ENCODE measurements around the gene SPART. TPM values are rescaled to one million over a fixed set of nuclear protein-coding genes. Genes with fewer than 3 reads are reported as not detected.
"Not testable (repeated sequence)": the region's sequence is repeated elsewhere in the genome, so short reads cannot be mapped to it uniquely, and the experiment has no call there.

SPART gene
- total and polyA plus RNA-seq, 2 donors, result 60.9 to 124 TPM

DNA sequence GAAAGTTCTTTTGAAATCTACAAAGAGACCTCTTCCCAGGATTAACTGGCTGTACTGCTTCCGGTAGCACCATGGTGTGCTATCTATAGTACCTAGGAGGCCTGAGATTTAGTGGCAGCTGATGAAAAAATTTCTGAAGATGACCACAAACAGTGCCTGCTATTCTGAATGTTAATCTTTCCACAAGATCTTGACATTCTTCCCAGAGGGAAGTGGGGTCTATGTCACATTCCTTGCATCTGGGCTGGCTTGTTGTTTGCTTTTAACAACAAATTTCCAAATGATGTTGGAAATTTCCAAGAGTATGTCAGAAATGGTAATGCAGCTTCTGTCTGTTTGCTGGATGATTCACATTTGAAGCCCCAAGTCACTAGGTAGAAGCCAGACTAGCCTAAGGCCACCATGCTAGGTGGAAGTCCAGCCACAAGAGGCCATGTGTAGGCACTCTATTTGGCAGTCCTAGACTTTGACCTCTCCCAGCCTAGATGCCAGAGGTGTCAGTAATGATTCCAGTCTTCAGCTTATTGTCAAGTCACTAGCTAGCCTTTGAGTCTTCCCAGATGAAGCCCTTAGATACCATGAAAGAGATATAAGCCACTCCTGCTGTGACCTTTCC lies 22.1 kb downstream of the SPART start:
- DNase-seq (ENCODE audit: extremely low spot score), result no peak
- peaks cover 3% of the 10 kb centered on the region for H3K36me3 ChIP-seq (ENCODE audit: insufficient read depth)
- no peaks in the 10 kb centered on the region for H3K4me1 ChIP-seq (ENCODE audit: insufficient read depth)
- no peak overlapping the region for H3K4me3 ChIP-seq (ENCODE audit: low read depth, low read length)
- H3K27ac ChIP-seq (ENCODE audit: low read depth), result no peak overlapping the region
- 99% methylated on average over 1 of the region's 1 CpG for WGBS

DNA sequence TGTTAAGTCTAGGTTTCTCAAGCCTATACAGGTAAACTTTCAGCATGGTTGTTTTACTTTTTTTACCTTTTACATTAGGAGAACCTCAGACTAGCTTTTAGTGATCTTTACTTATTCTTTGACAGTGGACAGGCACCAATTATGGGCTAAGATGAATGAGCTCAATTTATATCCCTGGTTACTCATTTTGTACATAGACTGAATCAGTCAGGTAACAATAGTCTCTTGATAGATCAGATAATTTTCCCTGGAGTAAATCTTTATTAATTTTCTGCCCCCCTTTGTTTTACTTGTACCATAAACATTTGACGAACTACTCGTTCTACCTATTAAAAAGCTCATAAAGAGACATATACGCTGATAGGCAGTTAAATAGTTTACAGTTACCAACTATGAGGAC lies 22.8 kb downstream of the SPART start:
- no peaks in the 10 kb centered on the region for H3K4me1 ChIP-seq (ENCODE audit: insufficient read depth)
- H3K36me3 ChIP-seq (ENCODE audit: insufficient read depth), result peaks cover 3% of the 10 kb centered on the region
- no peak for DNase-seq (ENCODE audit: extremely low spot score)
- no peak overlapping the region for H3K4me3 ChIP-seq (ENCODE audit: low read depth, low read length)
- no peak overlapping the region for H3K27ac ChIP-seq (ENCODE audit: low read depth)
- WGBS, result 88% methylated on average over 3 of the region's 3 CpGs

DNA sequence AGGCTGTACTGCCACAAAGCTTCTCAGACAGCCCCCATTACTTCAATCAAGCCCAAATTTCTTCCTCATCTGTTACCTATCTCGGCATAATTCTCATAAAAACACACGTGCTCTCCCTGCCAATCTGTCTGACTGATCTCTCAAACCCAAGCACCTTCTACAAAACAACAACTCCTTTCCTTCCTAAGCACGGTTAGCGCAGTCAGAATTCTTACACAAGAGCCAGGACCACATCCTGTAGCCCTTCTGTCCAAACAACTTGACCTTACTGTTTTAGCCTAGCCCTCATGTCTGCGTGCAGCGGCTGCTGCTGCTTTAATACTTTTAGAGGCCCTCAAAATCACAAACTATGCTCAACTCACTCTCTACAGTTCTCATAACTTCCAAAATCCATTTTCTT lies 26.4 kb downstream of the SPART start:
- not testable (repeated sequence) for DNase-seq (ENCODE audit: extremely low spot score); H3K4me3 ChIP-seq (ENCODE audit: low read depth, low read length); H3K4me1 ChIP-seq (ENCODE audit: insufficient read depth); H3K36me3 ChIP-seq (ENCODE audit: insufficient read depth); H3K27ac ChIP-seq (ENCODE audit: low read depth)
- 68% methylated on average over 6 of the region's 6 CpGs for WGBS

DNA sequence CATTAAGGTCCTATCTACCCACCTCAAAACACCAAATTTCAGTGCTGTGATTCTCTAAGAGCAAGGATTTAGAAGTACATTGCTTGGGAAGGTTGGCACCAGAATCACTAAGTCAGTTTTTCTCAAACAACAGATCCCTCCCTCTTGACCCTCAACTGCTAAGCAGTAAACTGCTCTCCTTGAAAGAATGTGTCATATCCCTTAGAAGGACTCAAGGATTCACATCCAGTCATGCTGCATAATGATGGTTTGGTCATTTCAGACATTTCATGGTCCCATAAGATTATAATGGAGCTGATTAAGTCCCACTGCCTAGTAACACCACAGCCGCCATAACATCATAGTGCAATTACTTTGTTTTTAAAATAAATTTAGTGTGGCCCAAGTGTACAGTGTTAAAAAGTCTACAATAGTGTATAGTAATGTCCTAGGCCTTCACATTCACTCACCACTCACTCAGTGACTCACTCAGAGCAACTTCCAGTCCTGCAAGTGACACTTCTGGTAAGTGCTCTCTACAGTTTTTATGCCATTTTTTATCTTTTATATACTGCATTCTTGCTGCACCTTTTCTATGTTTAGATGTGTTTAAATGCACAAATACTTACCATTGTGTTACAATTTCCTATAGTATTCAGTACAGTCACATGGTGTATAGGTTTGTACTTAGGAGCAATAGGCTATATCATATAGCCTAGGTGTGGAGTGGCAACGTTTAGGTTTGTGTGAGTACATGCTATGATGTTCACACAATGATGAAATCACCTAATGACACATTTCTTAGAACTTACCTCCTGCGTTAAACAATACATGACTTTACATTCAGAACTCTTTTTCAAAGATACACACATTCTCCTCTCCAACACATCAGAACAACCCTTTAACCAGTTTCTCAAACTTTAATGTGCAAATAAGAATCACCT lies 32.9 kb downstream of the SPART start:
- DNase-seq (ENCODE audit: extremely low spot score), result no peak
- H3K27ac ChIP-seq (ENCODE audit: low read depth), result no peak overlapping the region
- 72% methylated on average over 3 of the region's 3 CpGs for WGBS
- H3K4me1 ChIP-seq (ENCODE audit: insufficient read depth), result no peaks in the 10 kb centered on the region
- no peak overlapping the region for H3K4me3 ChIP-seq (ENCODE audit: low read depth, low read length)
- H3K36me3 ChIP-seq (ENCODE audit: insufficient read depth), result no peaks in the 10 kb centered on the region

DNA sequence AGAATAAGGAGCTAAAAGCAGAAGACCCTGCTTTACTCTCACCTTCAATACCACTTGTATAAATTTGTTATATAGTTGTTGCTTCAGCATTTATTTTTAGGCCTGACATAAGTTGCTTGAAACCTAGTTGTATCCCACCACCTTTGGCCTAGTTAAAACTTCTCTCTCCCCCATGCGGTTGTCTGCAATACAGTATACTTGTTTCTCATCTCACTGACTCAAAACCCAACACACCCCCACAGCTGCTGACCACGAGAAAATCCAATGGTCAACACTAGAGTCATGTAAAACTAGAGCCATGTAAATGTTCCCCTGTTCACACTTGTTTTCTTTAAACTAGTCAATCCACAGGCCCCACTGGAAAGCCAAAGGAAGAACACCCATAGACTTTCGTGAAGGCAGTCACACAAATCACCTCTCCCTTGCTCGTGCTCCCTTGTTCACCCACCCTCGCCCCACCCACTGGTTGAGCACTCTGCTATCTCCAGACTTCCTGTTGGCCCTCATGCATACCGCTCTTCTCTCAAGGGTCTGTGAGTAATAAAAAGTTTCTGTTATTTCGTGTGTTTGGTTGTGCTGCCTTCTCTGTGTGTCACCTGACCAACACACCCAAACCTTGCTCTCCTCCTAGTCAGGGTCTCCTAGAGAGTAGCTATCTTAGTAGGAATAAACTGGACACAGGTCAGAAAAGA lies 35.6 kb downstream of the SPART start:
- no peaks in the 10 kb centered on the region for H3K36me3 ChIP-seq (ENCODE audit: insufficient read depth)

DNA sequence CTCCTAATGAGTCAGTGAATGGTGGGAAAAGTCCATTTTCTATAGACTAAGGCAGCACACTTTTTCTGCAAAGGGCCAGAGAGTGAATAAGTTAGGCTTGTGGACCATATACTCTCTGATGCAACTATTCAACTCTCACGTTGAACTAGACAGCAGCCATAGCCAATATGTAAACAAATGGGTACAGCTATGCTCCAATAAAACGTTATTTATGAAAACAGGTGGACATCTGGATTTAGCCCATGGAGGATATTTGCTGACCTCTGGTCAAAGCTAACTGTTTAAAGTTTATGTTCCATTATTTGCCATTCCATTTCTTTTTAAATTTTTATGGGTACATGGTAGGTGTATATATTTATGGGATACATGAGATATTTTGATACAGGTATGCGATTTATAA lies 43.9 kb downstream of the SPART start:
- Histone ChIP-seq H3K36me3 (ENCODE audit: insufficient read depth) (no peaks in the 10 kb centered on the region), H3K27ac (ENCODE audit: low read depth) (no peak overlapping the region), H3K4me3 (ENCODE audit: low read depth, low read length) (no peak overlapping the region), H3K4me1 (ENCODE audit: insufficient read depth) (no peaks in the 10 kb centered on the region)
- DNase-seq (ENCODE audit: extremely low spot score), result no peak
- 55% methylated on average over 3 of the region's 3 CpGs for WGBS

More for the DNA sequence above, 35.6 kb downstream of the SPART start:
- no peaks in the 10 kb centered on the region for H3K4me1 ChIP-seq (ENCODE audit: insufficient read depth)
- H3K27ac ChIP-seq (ENCODE audit: low read depth), result no peak overlapping the region
- no peak overlapping the region for H3K4me3 ChIP-seq (ENCODE audit: low read depth, low read length)
- DNase-seq (ENCODE audit: extremely low spot score), result no peak
- 92% methylated on average over 7 of the region's 7 CpGs for WGBS

DNA sequence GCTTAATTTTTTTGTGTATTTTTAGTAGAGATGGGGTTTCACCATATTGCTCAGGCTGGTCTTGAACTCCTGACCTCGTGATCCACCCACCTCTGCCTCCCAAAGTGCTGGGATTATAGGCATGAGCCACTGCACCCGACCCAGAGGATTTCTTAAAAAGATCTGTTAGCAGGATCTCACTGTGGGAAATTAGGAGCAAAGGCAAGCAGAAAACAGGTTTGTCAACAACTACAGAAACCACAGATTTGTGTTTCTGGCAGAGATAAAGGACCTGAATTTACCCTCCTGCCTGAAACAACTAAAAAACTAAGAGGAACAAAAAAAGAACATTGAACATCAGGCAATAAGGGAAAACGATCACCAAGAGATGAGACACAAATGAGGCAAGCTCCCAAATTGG lies 46.7 kb downstream of the SPART start:
- H3K4me1 ChIP-seq (ENCODE audit: insufficient read depth); H3K27ac ChIP-seq (ENCODE audit: low read depth): not testable (repeated sequence)
- 60% methylated on average over 3 of the region's 3 CpGs for WGBS

DNA sequence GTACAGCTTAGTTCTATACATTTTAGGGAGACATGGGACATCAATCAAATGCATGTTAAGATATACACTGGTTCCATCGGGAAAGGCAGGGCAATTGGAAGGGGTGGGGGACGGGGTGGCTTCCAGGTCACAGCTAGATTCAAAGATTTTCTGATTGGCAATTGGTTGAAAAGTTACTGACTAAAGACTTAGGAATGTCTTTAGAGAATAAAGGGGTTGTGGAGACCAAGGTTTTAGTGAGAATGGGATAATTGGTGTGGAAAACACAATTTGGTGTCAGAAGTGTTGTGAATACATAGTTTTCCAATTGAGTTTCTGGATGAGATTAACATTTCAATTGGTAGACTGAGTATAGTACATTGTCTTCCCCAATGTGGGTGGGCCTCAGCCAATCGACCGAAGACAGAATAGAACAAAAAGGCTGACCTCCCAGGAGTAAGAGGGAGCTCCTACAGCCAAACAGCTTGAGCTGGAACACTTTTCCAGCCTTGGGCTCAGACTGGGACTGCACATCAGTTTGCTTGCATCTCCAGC lies 47.6 kb downstream of the SPART start:
- no peaks in the 10 kb centered on the region for H3K4me1 ChIP-seq (ENCODE audit: insufficient read depth)
- H3K4me3 ChIP-seq (ENCODE audit: low read depth, low read length), result no peak overlapping the region
- no peaks in the 10 kb centered on the region for H3K36me3 ChIP-seq (ENCODE audit: insufficient read depth)
- 25% methylated on average over 4 of the region's 4 CpGs for WGBS
- DNase-seq (ENCODE audit: extremely low spot score), result no peak
- H3K27ac ChIP-seq (ENCODE audit: low read depth), result no peak overlapping the region

More for the DNA sequence above, 46.7 kb downstream of the SPART start:
- not testable (repeated sequence) for H3K36me3 ChIP-seq (ENCODE audit: insufficient read depth); H3K4me3 ChIP-seq (ENCODE audit: low read depth, low read length); DNase-seq (ENCODE audit: extremely low spot score)

DNA sequence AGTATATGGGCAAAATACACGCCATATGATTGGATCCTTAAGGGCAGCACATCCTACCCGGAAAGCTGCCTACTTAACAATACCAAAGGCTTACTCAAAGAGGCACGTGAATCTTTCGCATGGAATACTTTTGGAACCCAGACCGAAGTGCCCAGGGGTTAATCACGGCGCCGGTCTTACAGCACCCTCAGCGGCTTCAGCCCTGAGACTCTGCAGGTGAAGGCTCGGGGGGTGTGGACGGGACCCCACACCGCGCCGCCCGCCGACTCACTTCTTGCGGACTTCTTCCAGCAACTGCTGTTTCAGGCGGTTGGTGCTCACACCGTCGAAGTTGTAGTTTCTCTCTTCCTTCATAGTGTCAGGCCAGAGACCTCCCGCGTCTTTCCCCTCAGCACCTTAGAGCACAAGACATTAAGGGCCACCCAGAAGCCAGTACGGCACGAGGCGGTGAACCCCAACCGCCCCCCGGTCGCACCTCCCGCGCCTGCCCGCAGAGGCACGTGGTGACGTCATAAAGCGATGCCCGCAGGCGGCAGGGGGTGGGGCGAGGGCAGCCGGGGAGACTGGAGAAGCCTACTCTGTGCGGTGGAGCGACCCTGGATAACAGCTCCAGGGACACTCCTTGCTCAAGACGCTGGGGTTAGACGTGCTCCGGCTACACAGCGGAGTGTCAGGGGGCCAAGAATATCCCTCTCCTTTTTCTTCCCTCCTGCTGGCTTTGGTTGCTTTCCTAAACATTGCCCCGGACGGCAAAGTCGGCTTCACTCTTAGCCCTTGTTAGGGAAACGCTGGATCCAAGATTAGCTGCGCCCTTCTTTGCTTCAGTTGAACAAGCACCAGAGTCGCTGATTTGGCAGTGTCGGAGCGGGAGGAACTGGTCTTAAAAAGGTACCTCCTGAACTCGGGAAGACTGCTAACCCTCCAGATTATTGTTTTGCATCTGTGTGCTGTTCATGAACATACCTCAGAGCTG lies 48.5 kb downstream of the SPART start, which contains the start of gene CCDC169:
TSS of gene CCDC169 (minus strand) at position 449 of the 973 bp plus-strand sequence. CDS start at position 354, 95 bp downstream.
- H3K27ac ChIP-seq (ENCODE audit: low read depth), result no peak within 1 kb of the TSS
- H3K36me3 ChIP-seq (ENCODE audit: insufficient read depth), result no peaks in the 10 kb centered on the region
- no peaks in the 10 kb centered on the region for H3K4me1 ChIP-seq (ENCODE audit: insufficient read depth)
- under 1% methylated on average over 53 of the region's 53 CpGs for WGBS
- DNase-seq (ENCODE audit: extremely low spot score), result peak; percentile 49
- H3K4me3 ChIP-seq (ENCODE audit: low read depth, low read length), result peak within 1 kb of the TSS; percentile 47

DNA sequence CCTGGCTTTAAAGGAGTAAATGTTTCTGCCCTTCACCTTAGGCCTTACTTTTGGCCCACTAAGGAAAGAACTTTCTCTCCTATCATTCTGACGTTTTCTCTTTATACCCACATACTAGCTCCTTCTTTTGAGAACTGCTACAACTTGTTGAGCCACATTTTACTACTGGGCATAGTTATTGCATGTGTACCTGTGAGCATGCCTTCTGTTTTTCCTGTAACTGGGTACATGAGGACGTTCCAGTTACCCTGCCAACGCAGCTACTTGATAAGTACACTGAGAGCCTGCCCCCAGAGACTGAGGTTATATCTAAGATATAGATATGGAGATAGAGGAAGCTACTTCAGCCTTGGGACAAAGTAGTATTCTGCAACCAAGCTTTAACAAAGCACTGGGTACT lies 52.1 kb downstream of the SPART start:
- H3K36me3 ChIP-seq (ENCODE audit: insufficient read depth), result no peaks in the 10 kb centered on the region
- no peak overlapping the region for H3K4me3 ChIP-seq (ENCODE audit: low read depth, low read length)
- DNase-seq (ENCODE audit: extremely low spot score), result no peak
- H3K4me1 ChIP-seq (ENCODE audit: insufficient read depth), result no peaks in the 10 kb centered on the region
- no peak overlapping the region for H3K27ac ChIP-seq (ENCODE audit: low read depth)
- 77% methylated on average over 3 of the region's 3 CpGs for WGBS

DNA sequence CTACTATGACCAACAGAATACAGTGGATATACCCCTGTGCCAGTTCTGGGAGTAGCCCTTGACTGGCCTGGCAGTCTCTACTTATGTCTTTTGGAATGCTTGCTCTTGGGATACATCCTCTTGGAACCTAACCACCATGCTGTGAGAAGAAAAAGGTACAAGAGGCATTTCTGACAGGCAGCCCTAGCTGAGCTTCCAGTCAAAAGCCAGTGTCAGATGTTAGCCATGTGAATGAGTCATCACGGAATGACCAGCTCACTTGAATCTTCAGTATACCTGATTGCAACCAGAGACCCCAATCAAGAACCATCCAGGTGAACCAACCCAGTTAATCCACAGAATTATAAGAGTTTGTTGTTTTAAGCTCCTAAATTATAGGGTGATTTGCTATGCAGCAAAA lies 52.7 kb downstream of the SPART start:
- Histone ChIP-seq H3K4me3 (ENCODE audit: low read depth, low read length) (no peak overlapping the region), H3K4me1 (ENCODE audit: insufficient read depth) (no peaks in the 10 kb centered on the region), H3K27ac (ENCODE audit: low read depth) (no peak overlapping the region), H3K36me3 (ENCODE audit: insufficient read depth) (no peaks in the 10 kb centered on the region)
- 89% methylated on average over 1 of the region's 1 CpG for WGBS
- no peak for DNase-seq (ENCODE audit: extremely low spot score)

DNA sequence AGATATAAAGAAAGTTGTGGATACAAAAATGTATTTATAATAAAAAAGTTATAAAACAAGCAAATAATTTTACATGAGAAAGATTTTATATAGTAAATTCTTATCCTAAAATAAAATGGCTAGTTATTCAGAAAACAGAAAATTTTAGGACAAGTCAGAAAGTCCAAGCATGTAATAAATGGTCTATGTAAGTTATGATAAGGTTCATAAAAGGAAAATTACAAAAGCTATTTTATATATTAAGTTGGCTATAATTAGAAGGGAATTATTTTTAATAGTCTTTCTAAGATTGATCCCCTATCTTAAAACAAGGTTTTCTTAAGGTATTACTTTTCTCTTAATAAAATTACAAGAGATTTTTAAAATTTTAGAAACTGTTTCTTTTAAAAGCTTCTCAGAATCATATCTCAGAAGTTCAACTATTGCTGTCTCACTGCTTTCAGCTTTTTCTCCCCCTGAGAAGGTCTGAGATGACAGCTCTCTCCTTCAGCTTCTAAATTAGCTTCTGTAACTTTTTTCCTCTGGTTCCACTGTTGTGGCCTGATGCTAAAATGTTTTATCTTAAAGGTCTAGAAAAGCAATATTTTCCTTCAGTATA lies 57.3 kb downstream of the SPART start:
- DNase-seq (ENCODE audit: extremely low spot score), result no peak
- no peak overlapping the region for H3K27ac ChIP-seq (ENCODE audit: low read depth)
- H3K36me3 ChIP-seq (ENCODE audit: insufficient read depth), result no peaks in the 10 kb centered on the region
- H3K4me3 ChIP-seq (ENCODE audit: low read depth, low read length), result no peak overlapping the region
- no peaks in the 10 kb centered on the region for H3K4me1 ChIP-seq (ENCODE audit: insufficient read depth)

All from urinary bladder (tissue), 4 donors.